ENCODE measurements around the gene MRPL36.

Gene MRPL36

GRCh38 chr5:1840741-1841521 lies 41.3 kb upstream of the MRPL36 start:
- H3K9me3 ChIP-seq (ENCODE audit: insufficient read depth, low read length): no peaks in the 10 kb centered on the region
- H3K79me2 ChIP-seq (ENCODE audit: low read length): no peaks in the 10 kb centered on the region
- no peak overlapping the region for H2AFZ ChIP-seq (ENCODE audit: low read depth, low read length)
- no peak overlapping the region for H3K9ac ChIP-seq (ENCODE audit: low read length)
- H3K4me1 ChIP-seq (ENCODE audit: low read length): no peaks in the 10 kb centered on the region
- no peak overlapping the region for H3K4me3 ChIP-seq (ENCODE audit: low read length)
- no peak overlapping the region for H3K27ac ChIP-seq (ENCODE audit: low read length)
- H3K36me3 ChIP-seq (replicated peaks; ENCODE audit: low read depth, low read length): no peaks in the 10 kb centered on the region
- no peaks in the 10 kb centered on the region for H4K20me1 ChIP-seq (ENCODE audit: insufficient read depth, low read length)
- H3K4me2 ChIP-seq (ENCODE audit: low read length): no peak overlapping the region
- no peak for TF ChIP-seq CTCF (IDR thresholded peaks at IDR 0.05; ENCODE audit: low read depth, low read length)
- no peak for TF ChIP-seq EZH2phosphoT487 (IDR thresholded peaks at IDR 0.05; ENCODE audit: low read depth)
- no peaks in the 10 kb centered on the region for H3K27me3 ChIP-seq (ENCODE audit: low read depth, low read length)

- H3K27me3 ChIP-seq (ENCODE audit: low read depth, low read length): no peaks in the 10 kb centered on the region
- TF ChIP-seq EZH2phosphoT487 (IDR thresholded peaks at IDR 0.05; ENCODE audit: low read depth) (no peak), CTCF (IDR thresholded peaks at IDR 0.05; ENCODE audit: low read depth, low read length) (no peak)
Measured at GRCh38 chr5:1840071-1840547, 40.5 kb upstream of the MRPL36 start.

GRCh38 chr5:1838013-1838412 lies 38.4 kb upstream of the MRPL36 start:
- no peak overlapping the region for H2AFZ ChIP-seq (ENCODE audit: low read depth, low read length)
- no peaks in the 10 kb centered on the region for H3K4me1 ChIP-seq (ENCODE audit: low read length)
- no peak overlapping the region for H3K9ac ChIP-seq (ENCODE audit: low read length)
- H3K4me3 ChIP-seq (ENCODE audit: low read length): no peak overlapping the region
- no peaks in the 10 kb centered on the region for H4K20me1 ChIP-seq (ENCODE audit: insufficient read depth, low read length)
- no peaks in the 10 kb centered on the region for H3K9me3 ChIP-seq (ENCODE audit: insufficient read depth, low read length)
- no peak for TF ChIP-seq CTCF (IDR thresholded peaks at IDR 0.05; ENCODE audit: low read depth, low read length)
- no peak for TF ChIP-seq EZH2phosphoT487 (IDR thresholded peaks at IDR 0.05; ENCODE audit: low read depth)
- H3K4me2 ChIP-seq (ENCODE audit: low read length): no peak overlapping the region
- no peaks in the 10 kb centered on the region for H3K27me3 ChIP-seq (ENCODE audit: low read depth, low read length)
- no peaks in the 10 kb centered on the region for H3K79me2 ChIP-seq (ENCODE audit: low read length)
- no peak overlapping the region for H3K27ac ChIP-seq (ENCODE audit: low read length)
- H3K36me3 ChIP-seq (replicated peaks; ENCODE audit: low read depth, low read length): no peaks in the 10 kb centered on the region

More at GRCh38 chr5:1840071-1840547, 40.5 kb upstream of the MRPL36 start:
- Histone ChIP-seq H3K36me3 (replicated peaks; ENCODE audit: low read depth, low read length) (no peaks in the 10 kb centered on the region), H3K9ac (ENCODE audit: low read length) (no peak overlapping the region), H3K4me2 (ENCODE audit: low read length) (no peak overlapping the region), H3K4me3 (ENCODE audit: low read length) (no peak overlapping the region), H4K20me1 (ENCODE audit: insufficient read depth, low read length) (no peaks in the 10 kb centered on the region), H3K9me3 (ENCODE audit: insufficient read depth, low read length) (no peaks in the 10 kb centered on the region), H2AFZ (ENCODE audit: low read depth, low read length) (no peak overlapping the region), H3K4me1 (ENCODE audit: low read length) (no peaks in the 10 kb centered on the region), H3K27ac (ENCODE audit: low read length) (no peak overlapping the region), H3K79me2 (ENCODE audit: low read length) (no peaks in the 10 kb centered on the region)

GRCh38 chr5:1836891-1837880 lies 37.5 kb upstream of the MRPL36 start:
- Histone ChIP-seq H3K4me1 (ENCODE audit: low read length) (no peaks in the 10 kb centered on the region), H2AFZ (ENCODE audit: low read depth, low read length) (no peak overlapping the region), H3K4me2 (ENCODE audit: low read length) (no peak overlapping the region), H3K79me2 (ENCODE audit: low read length) (no peaks in the 10 kb centered on the region), H3K4me3 (ENCODE audit: low read length) (no peak overlapping the region), H3K27me3 (ENCODE audit: low read depth, low read length) (no peaks in the 10 kb centered on the region), H3K36me3 (replicated peaks; ENCODE audit: low read depth, low read length) (no peaks in the 10 kb centered on the region), H3K9me3 (ENCODE audit: insufficient read depth, low read length) (no peaks in the 10 kb centered on the region), H4K20me1 (ENCODE audit: insufficient read depth, low read length) (no peaks in the 10 kb centered on the region), H3K9ac (ENCODE audit: low read length) (no peak overlapping the region), H3K27ac (ENCODE audit: low read length) (no peak overlapping the region)
- TF ChIP-seq EZH2phosphoT487 (IDR thresholded peaks at IDR 0.05; ENCODE audit: low read depth): no peak
- no peak for TF ChIP-seq CTCF (IDR thresholded peaks at IDR 0.05; ENCODE audit: low read depth, low read length)

Measured in OCI-LY3 (cell line).